ENCODE measurements around the gene C15orf61.

The C15orf61 gene

GRCh38 chr15:67573194-67573593 lies 52.3 kb downstream of the C15orf61 start:
- no peaks in the 10 kb centered on the region for H3K9me3 Mint-ChIP-seq
- H3K36me3 Mint-ChIP-seq (ENCODE audit: low read depth) = peaks cover 20% of the 10 kb centered on the region
- no peaks in the 10 kb centered on the region for H3K27me3 Mint-ChIP-seq (ENCODE audit: low read depth)

DNA sequence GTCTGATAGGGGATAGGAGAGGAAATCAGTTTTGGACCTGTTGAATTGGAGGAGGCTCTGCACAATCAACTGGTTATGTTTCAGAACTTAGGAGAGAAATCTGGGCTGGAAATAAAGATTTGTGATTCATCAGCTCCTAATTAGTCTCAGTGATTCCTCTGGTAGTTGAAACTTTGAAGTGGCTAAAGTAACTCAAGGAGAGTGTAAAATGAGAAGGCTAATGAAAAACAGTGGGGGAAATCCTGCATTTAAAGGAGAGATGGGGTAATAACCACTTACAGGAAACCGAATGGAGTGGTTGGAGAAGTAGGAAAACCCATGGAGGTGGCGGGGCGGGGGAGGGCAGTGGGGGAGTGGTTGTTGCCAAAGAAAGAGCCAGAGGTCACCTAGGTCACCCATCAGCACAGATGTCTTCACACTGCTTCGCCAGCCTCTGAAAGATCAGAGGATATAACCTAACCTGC lies 54.1 kb downstream of the C15orf61 start:
- no peak overlapping the region for H3K4me3 Mint-ChIP-seq

More at GRCh38 chr15:67573194-67573593, 52.3 kb downstream of the C15orf61 start:
- no peak overlapping the region for H3K4me3 Mint-ChIP-seq
- peaks cover 16% of the 10 kb centered on the region for H3K4me1 Mint-ChIP-seq
- TF ChIP-seq CTCF (IDR thresholded peaks at IDR 0.05; ENCODE audit: unreplicated experiment in 3 of 3) = no peak
- no peak overlapping the region for H3K27ac Mint-ChIP-seq

DNA sequence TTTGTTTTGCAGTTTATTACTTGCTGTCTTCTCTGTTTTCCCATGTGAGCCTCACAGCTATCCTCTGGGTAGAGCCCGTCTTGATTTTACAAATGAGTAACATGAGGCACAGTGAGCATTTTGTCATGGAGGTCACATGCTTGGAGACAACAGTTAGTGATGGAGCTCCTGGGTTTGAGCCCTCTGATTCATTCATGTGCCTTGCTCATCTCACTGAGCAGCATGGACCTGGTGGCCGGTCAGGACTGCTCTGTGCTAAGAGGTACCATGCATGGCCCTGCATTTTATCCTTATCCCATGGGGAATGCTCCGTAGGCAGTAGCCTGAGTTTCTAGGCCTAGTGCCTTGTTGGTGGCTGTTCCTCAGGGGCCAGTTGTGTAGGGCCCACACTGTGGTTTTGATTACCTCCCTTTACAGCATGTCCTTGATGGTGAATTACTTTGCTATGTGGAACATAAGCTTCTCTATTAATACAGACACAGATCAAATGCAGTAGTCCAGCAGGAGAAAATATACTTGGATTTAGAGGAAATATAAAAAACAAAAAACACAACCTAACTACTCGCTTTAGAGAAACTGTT lies 57.2 kb downstream of the C15orf61 start:
- no peak overlapping the region for H3K27ac Mint-ChIP-seq

More for the DNA sequence above, 54.1 kb downstream of the C15orf61 start:
- Mint-ChIP-seq H3K27ac (no peak overlapping the region), H3K4me1 (peaks cover 13% of the 10 kb centered on the region), H3K9me3 (no peaks in the 10 kb centered on the region), H3K36me3 (ENCODE audit: low read depth) (peaks cover 17% of the 10 kb centered on the region), H3K27me3 (ENCODE audit: low read depth) (no peaks in the 10 kb centered on the region)
- TF ChIP-seq CTCF (IDR thresholded peaks at IDR 0.05; ENCODE audit: unreplicated experiment in 3 of 3) = no peak

GRCh38 chr15:67579164-67579563 lies 58.2 kb downstream of the C15orf61 start:
- H3K9me3 Mint-ChIP-seq = no peaks in the 10 kb centered on the region
- H3K36me3 Mint-ChIP-seq (ENCODE audit: low read depth) = peaks cover 13% of the 10 kb centered on the region
- H3K4me3 Mint-ChIP-seq = no peak overlapping the region
- TF ChIP-seq CTCF (IDR thresholded peaks at IDR 0.05; ENCODE audit: unreplicated experiment in 3 of 3) = no peak
- H3K27ac Mint-ChIP-seq = no peak overlapping the region
- no peaks in the 10 kb centered on the region for H3K27me3 Mint-ChIP-seq (ENCODE audit: low read depth)
- H3K4me1 Mint-ChIP-seq = peaks cover 19% of the 10 kb centered on the region

More for the DNA sequence above, 57.2 kb downstream of the C15orf61 start:
- H3K9me3 Mint-ChIP-seq = no peaks in the 10 kb centered on the region
- H3K27me3 Mint-ChIP-seq (ENCODE audit: low read depth) = no peaks in the 10 kb centered on the region
- H3K36me3 Mint-ChIP-seq (ENCODE audit: low read depth) = peaks cover 17% of the 10 kb centered on the region
- H3K4me3 Mint-ChIP-seq = no peak overlapping the region
- TF ChIP-seq CTCF (IDR thresholded peaks at IDR 0.05; ENCODE audit: unreplicated experiment in 3 of 3) = no peak
- peaks cover 13% of the 10 kb centered on the region for H3K4me1 Mint-ChIP-seq

Measured in nephron (organoid).